Endodermal cell (in vitro differentiated cells): ENCODE results near the gene CFAP61. TPM values are rescaled to one million over a fixed set of nuclear protein-coding genes. Genes with fewer than 3 reads are reported as not detected.

Experiments
- DNase-seq: peaks from one replicate; pipeline ENCODE4 v3.0.0-alpha.2; 2017
- H3K27ac ChIP-seq: 2 replicates; pipeline ENCODE4 v1.5.1; 2013; ENCODE audit warnings: mild to moderate bottlenecking, low read depth, low read length, moderate library complexity
- H3K27me3 ChIP-seq: 2 replicates; pipeline ENCODE4 v1.6.1; 2013; ENCODE audit warnings: mild to moderate bottlenecking, low read length, moderate library complexity; ENCODE audit not compliant: insufficient read depth, control insufficient read depth, poor library complexity, severe bottlenecking
- H3K36me3 ChIP-seq: 2 replicates; pipeline ENCODE4 v1.7.0; 2013; ENCODE audit warnings: mild to moderate bottlenecking, low read length, moderate library complexity; ENCODE audit not compliant: control insufficient read depth, insufficient read depth
- H3K4me1 ChIP-seq: one replicate; pipeline ENCODE4 v1.7.0; 2013; ENCODE audit warnings: low read length; ENCODE audit not compliant: control insufficient read depth, insufficient read depth
- H3K4me3 ChIP-seq: 2 replicates; pipeline ENCODE4 v1.5.1; 2013; ENCODE audit warnings: mild to moderate bottlenecking, low read length, moderate library complexity
- H3K9ac ChIP-seq: 2 replicates; pipeline ENCODE4 v1.6.1; 2013; ENCODE audit warnings: mild to moderate bottlenecking, low read length, moderate library complexity; ENCODE audit not compliant: poor library complexity, severe bottlenecking; ENCODE audit errors: extremely low read depth
- H3K9me3 ChIP-seq: 2 replicates; pipeline ENCODE4 v1.6.1; 2013; ENCODE audit warnings: mild to moderate bottlenecking, low read length, moderate library complexity; ENCODE audit not compliant: control insufficient read depth
- H3K27ac Mint-ChIP-seq: 2 replicates; pipeline ENCODE4 v1.8.0; 2020; ENCODE audit warnings: mixed read lengths
- H3K27me3 Mint-ChIP-seq: 2 replicates; pipeline ENCODE4 v1.8.0; 2021; ENCODE audit warnings: mild to moderate bottlenecking, mixed read lengths; ENCODE audit not compliant: insufficient read depth
- H3K36me3 Mint-ChIP-seq: 2 replicates; pipeline ENCODE4 v1.8.0; 2020; ENCODE audit warnings: low read depth, mixed read lengths
- H3K4me1 Mint-ChIP-seq: 2 replicates; pipeline ENCODE4 v1.8.0; 2020; ENCODE audit warnings: mixed read lengths
- H3K4me3 Mint-ChIP-seq: 2 replicates; pipeline ENCODE4 v1.8.0; 2020; ENCODE audit warnings: mild to moderate bottlenecking, moderate library complexity, mixed read lengths
- H3K9me3 Mint-ChIP-seq: 2 replicates; pipeline ENCODE4 v1.8.0; 2020; ENCODE audit warnings: mild to moderate bottlenecking, mixed read lengths
- WGBS, 2 experiments: methylation state at CpG; one replicate each; pipeline versions ENCODE4 v1.1.5 to v1.1.7; 2013; ENCODE audit warnings: missing lambda C conversion rate in 2 of 2, mixed read lengths in 1 of 2; ENCODE audit not compliant: insufficient coverage in 1 of 2, insufficient read length in 1 of 2; 5-methylcytosine and 5-hydroxymethylcytosine counted together
- total RNA-seq, 2 donors: library from RNA; stranded (reverse); fragmentation: NEBNext Ultra II Directional in 1 of 2; extraction: Animal tissue kit (Norgen Biotek cat#: 25700) in 1 of 2; gene quantifications; 2 replicates in 1 of 2; 3 replicates in 1 of 2; pipeline ENCODE4 v1.2.1, GENCODE V29; 2021
- TF ChIP-seq, protein P1 (sequence below): fragments of 200-600 bp; sonication (generic); conservative IDR thresholded peaks from 2 replicates; pipeline ENCODE4 v1.5.0; 2021; ENCODE audit warnings: antibody characterized with exemption, mild to moderate bottlenecking

CFAP61 gene
- total RNA-seq, 2 donors from 2014 or later = 0.64 to 0.73 TPM

DNA sequence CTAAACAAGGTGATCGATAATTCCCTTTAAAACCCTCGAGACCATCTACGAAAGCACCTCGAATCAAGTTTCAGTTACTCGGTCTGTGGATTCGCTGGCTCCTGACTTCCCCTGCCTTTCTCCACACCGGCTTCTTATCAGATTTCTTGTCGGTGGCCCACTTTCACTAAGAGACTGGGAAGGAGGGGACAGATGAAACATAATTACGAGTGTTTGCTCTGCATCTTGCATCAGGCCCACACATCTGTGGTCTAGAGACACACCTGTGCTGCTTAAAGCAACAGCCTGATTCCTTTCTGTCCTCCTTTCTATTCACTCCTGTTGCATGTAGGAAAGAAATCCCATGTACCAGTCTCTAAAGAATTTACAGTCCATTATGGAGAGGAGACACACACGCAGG is 353.3 kb downstream of the CFAP61 start:
- Histone ChIP-seq H3K9me3 (no peaks in the 10 kb centered on the region), H3K36me3 (no peaks in the 10 kb centered on the region), H3K9ac (no peak overlapping the region), H3K27ac (no peak overlapping the region), H3K27me3 (peaks cover 4% of the 10 kb centered on the region), H3K4me3 (no peak overlapping the region), H3K4me1 (no peaks in the 10 kb centered on the region)
- H3K36me3 Mint-ChIP-seq = no peaks in the 10 kb centered on the region
- no peaks in the 10 kb centered on the region for H3K9me3 Mint-ChIP-seq
- DNase-seq = no peak
- WGBS, 2 experiments = 90 to 92% methylated on average over 10 of the region's 10 CpGs
- H3K4me3 Mint-ChIP-seq = no peak overlapping the region
- TF ChIP-seq, protein P1, sequence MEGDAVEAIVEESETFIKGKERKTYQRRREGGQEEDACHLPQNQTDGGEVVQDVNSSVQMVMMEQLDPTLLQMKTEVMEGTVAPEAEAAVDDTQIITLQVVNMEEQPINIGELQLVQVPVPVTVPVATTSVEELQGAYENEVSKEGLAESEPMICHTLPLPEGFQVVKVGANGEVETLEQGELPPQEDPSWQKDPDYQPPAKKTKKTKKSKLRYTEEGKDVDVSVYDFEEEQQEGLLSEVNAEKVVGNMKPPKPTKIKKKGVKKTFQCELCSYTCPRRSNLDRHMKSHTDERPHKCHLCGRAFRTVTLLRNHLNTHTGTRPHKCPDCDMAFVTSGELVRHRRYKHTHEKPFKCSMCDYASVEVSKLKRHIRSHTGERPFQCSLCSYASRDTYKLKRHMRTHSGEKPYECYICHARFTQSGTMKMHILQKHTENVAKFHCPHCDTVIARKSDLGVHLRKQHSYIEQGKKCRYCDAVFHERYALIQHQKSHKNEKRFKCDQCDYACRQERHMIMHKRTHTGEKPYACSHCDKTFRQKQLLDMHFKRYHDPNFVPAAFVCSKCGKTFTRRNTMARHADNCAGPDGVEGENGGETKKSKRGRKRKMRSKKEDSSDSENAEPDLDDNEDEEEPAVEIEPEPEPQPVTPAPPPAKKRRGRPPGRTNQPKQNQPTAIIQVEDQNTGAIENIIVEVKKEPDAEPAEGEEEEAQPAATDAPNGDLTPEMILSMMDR = no peak
- H3K27me3 Mint-ChIP-seq = peaks cover 7% of the 10 kb centered on the region
- H3K27ac Mint-ChIP-seq = no peak overlapping the region
- H3K4me1 Mint-ChIP-seq = peaks cover 4% of the 10 kb centered on the region

DNA sequence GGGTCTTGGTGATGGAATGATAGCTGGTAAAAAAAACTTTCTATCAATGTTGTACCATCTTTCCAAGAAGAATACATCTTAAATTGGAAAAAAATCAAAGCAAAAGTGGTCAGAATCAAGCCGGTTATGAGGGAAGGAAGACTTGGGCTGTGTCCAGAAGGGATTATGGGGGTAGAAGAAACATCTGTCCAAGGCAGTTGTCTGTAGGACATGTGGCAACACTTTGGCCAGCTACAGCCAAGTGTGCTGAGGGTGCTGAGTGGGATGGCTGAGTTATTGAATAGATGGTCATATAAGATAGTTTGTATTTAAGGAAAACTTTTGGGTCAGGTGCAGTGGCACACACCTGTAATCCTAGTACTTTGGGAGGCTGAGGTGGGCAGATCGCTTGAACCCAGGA is 354.0 kb downstream of the CFAP61 start:
- Histone ChIP-seq H3K36me3 (no peaks in the 10 kb centered on the region), H3K9me3 (no peaks in the 10 kb centered on the region), H3K4me1 (no peaks in the 10 kb centered on the region), H3K27me3 (peaks cover 4% of the 10 kb centered on the region), H3K9ac (no peak overlapping the region), H3K27ac (no peak overlapping the region), H3K4me3 (no peak overlapping the region)
- no peaks in the 10 kb centered on the region for H3K9me3 Mint-ChIP-seq
- WGBS, 2 experiments = 94 to 100% methylated on average over 1 to 2 of the region's 2 CpGs
- H3K4me3 Mint-ChIP-seq = no peak overlapping the region
- peaks cover 9% of the 10 kb centered on the region for H3K4me1 Mint-ChIP-seq
- TF ChIP-seq, protein P1 = no peak
- H3K36me3 Mint-ChIP-seq = no peaks in the 10 kb centered on the region
- H3K27me3 Mint-ChIP-seq = peaks cover 7% of the 10 kb centered on the region
- H3K27ac Mint-ChIP-seq = no peak overlapping the region
- DNase-seq = no peak

DNA sequence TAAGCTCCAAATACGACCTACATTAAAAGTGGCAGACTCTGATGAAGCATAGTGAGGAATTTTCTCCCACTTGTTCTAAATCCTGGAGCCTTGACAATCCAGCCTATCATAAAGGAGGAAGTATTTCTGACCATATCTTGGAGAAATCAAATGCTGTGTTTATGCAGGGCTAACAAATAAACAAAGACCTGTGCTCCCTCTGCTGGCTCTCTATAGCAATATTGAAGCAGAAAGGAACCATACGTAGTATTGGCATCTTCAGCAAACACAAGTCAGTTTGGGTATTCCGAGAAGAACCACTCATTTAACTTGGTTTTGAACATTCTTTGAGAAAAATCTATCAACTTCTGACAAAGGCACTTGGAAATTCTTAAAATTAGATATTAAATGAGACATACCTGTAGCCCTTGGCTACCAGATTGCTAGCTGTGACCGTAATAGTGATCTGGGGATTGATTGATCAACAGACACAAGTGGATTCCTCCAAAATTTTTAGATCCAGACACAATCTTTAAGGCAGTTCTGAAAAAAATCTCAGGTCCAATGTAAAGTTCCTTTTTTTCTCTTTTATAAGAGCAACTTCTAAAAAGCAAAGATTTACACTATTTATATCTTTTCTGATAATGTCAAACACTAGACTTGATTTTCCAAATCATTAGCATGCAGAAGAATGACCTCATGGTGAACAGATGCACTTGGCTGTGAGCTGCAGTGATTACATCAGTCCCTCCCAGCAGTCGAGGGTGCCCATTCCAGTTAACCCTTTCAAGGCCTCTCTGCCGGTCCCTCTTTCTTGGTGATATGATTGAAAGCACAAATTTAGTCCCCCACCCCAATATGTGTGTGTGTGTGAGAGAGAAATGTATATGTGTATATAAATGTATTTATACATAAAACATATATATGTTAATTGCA is 355.8 kb downstream of the CFAP61 start:
- Histone ChIP-seq H3K4me1 (no peaks in the 10 kb centered on the region), H3K27ac (no peak overlapping the region), H3K9ac (no peak overlapping the region), H3K36me3 (no peaks in the 10 kb centered on the region), H3K4me3 (no peak overlapping the region), H3K27me3 (peaks cover 16% of the 10 kb centered on the region), H3K9me3 (no peaks in the 10 kb centered on the region)
- Mint-ChIP-seq H3K9me3 (no peaks in the 10 kb centered on the region), H3K36me3 (no peaks in the 10 kb centered on the region), H3K4me3 (no peak overlapping the region), H3K4me1 (peaks cover 22% of the 10 kb centered on the region), H3K27ac (no peak overlapping the region), H3K27me3 (peaks cover 23% of the 10 kb centered on the region)
- TF ChIP-seq, protein P1 = peak; percentile 62
- 82 to 85% methylated on average over 4 to 6 of the region's 6 CpGs for WGBS, 2 experiments
- no peak for DNase-seq
